K562 (cell line): ENCODE measurements around the gene TTYH2.

Source experiments
- ESRRA ChIP-seq: fragments of 450-650 bp; IDR thresholded peaks from 2 replicates; pipeline ENCODE4 v1.6.1; 2014; ENCODE audit warnings: low read depth, mild to moderate bottlenecking, moderate library complexity, borderline replicate concordance
- EZH2 ChIP-seq: IDR thresholded peaks from 2 replicates; pipeline ENCODE4 v1.6.1; 2012; ENCODE audit warnings: low read depth, mild to moderate bottlenecking, inconsistent platforms, low read length, borderline replicate concordance
- HDAC2 ChIP-seq: fragments of 450-650 bp; IDR thresholded peaks from 2 replicates; pipeline ENCODE4 v1.6.1; 2016; ENCODE audit warnings: mild to moderate bottlenecking
- RAD51 ChIP-seq: fragments of 450-650 bp; IDR thresholded peaks from 2 replicates; pipeline ENCODE4 v1.7.1; 2016; ENCODE audit warnings: low read depth, mild to moderate bottlenecking, borderline replicate concordance
- TF ChIP-seq, protein P1 (sequence below): fragments of 200-800 bp; sonication (Bioruptor generic); IDR thresholded peaks from 2 replicates; pipeline ENCODE4 v1.6.1; 2017; ENCODE audit warnings: missing genetic modification characterization, missing compliant biosample characterization
- TF ChIP-seq, protein P2 (sequence below): sonication (generic); formaldehyde crosslinking; IDR thresholded peaks from 2 replicates; pipeline ENCODE4 v1.9.0; 2022; ENCODE audit warnings: mild to moderate bottlenecking, missing genetic modification reagents

GRCh38 chr17:74179576-74179975 lies 33.8 kb upstream of the TTYH2 start:
- TF ChIP-seq, protein P1, sequence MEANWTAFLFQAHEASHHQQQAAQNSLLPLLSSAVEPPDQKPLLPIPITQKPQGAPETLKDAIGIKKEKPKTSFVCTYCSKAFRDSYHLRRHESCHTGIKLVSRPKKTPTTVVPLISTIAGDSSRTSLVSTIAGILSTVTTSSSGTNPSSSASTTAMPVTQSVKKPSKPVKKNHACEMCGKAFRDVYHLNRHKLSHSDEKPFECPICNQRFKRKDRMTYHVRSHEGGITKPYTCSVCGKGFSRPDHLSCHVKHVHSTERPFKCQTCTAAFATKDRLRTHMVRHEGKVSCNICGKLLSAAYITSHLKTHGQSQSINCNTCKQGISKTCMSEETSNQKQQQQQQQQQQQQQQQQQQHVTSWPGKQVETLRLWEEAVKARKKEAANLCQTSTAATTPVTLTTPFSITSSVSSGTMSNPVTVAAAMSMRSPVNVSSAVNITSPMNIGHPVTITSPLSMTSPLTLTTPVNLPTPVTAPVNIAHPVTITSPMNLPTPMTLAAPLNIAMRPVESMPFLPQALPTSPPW (CRISPR knock-in tag) = no peak
- no peak for TF ChIP-seq HDAC2
- no peak for TF ChIP-seq EZH2
- TF ChIP-seq, protein P2, sequence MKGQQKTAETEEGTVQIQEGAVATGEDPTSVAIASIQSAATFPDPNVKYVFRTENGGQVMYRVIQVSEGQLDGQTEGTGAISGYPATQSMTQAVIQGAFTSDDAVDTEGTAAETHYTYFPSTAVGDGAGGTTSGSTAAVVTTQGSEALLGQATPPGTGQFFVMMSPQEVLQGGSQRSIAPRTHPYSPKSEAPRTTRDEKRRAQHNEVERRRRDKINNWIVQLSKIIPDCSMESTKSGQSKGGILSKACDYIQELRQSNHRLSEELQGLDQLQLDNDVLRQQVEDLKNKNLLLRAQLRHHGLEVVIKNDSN (CRISPR knock-in tag) = no peak
- no peak for TF ChIP-seq RAD51
- TF ChIP-seq ESRRA = no peak
